Fibroblast of lung (primary cell): ENCODE results near the gene OST4.

ENCODE experiments used
- CTCF ChIP-seq, 2 donors: IDR thresholded peaks in 1 of 2; conservative IDR thresholded peaks in 1 of 2; 1 replicate in 1 of 2; 2 replicates in 1 of 2; pipeline ENCODE4 v1.5.1; 2011 to 2012; ENCODE audit warnings: low read length in 2 of 2, control low read depth in 1 of 2, inconsistent platforms in 1 of 2, low read depth in 1 of 2, mild to moderate bottlenecking in 1 of 2
- EZH2 ChIP-seq: IDR thresholded peaks from 2 replicates; pipeline ENCODE4 v1.5.1; 2012; ENCODE audit warnings: low read length, control low read depth, mild to moderate bottlenecking; ENCODE audit errors: missing control alignments

- no peak for TF ChIP-seq CTCF (conservative IDR thresholded peaks at IDR 0.05 in 1 of 2, IDR thresholded peaks at IDR 0.05 in 1 of 2; ENCODE audit: low read depth in 1 of 2, low read length in 2 of 2)
- no peak for TF ChIP-seq EZH2
Measured at GRCh38 chr2:27076323-27076722, 4.9 kb upstream of the OST4 start.
